ENCODE results near the gene SLC5A1. TPM values are rescaled to one million over a fixed set of nuclear protein-coding genes. Genes with fewer than 3 reads are reported as not detected.
"Not testable (repeated sequence)": the region's sequence is repeated elsewhere in the genome, so short reads cannot be mapped to it uniquely, and the experiment has no call there.

Gene SLC5A1
- total RNA-seq, 4 donors from 2014 or later: 0.24 TPM; not detected in 3

GRCh38 chr22:32154727-32155126 is 111.7 kb downstream of the SLC5A1 start:
- H3K4me3 ChIP-seq; DNase-seq; H3K36me3 ChIP-seq; in situ Hi-C loops (cut with MboI; ENCODE audit: low sequenced_read_pairs in 4 of 4); H3K27me3 ChIP-seq; intact Hi-C loops (cut with DNase I; ENCODE audit: low total_unique reads); ATAC-seq; H3K9me3 ChIP-seq; H3K4me1 ChIP-seq; H3K27ac ChIP-seq: not testable (repeated sequence)

DNA sequence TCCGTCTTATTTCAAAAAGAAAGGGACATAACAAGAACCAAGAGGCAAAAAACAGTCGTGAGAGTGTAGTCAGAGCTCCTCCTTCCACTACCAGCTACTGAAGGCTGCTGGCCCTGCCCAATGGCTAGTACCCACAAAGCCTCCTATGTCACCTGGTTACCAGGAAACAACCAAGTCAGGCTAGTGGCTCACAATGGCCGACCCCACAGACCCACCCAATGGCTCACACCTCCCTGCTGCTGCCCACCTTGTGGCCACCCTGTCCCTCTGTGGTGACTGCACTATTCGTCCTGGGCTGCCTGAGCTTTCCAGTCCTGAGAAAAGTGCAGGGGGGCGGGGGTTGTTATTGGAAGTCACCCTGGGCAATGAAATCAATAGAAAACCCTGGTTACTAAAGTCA is 114.6 kb downstream of the SLC5A1 start:
- H3K9me3 ChIP-seq; H3K36me3 ChIP-seq; ATAC-seq; H3K27ac ChIP-seq; intact Hi-C loops (cut with DNase I; ENCODE audit: low total_unique reads); in situ Hi-C loops (cut with MboI; ENCODE audit: low sequenced_read_pairs in 4 of 4); DNase-seq; H3K4me1 ChIP-seq; H3K4me3 ChIP-seq: not testable (repeated sequence)
- H3K27me3 ChIP-seq: peaks cover 0 to 10% (median 0%) of the 10 kb centered on the region in 3 donors

- ATAC-seq (no peak), DNase-seq (no peak)
- Histone ChIP-seq H3K4me1 (no peaks in the 10 kb centered on the region), H3K27me3 (peaks cover 0 to 10% (median 0%) of the 10 kb centered on the region in 3 donors), H3K9me3 (no peaks in the 10 kb centered on the region), H3K27ac (no peak within 1 kb of the TSS), H3K4me3 (no peak within 1 kb of the TSS), H3K36me3 (no peaks in the 10 kb centered on the region)
- in situ Hi-C loops (cut with MboI; ENCODE audit: low sequenced_read_pairs in 4 of 4) (no loop called here), intact Hi-C loops (cut with DNase I; ENCODE audit: low total_unique reads) (no loop called here)
- TF ChIP-seq POLR2A (IDR thresholded peaks at IDR 0.05): no peak
- TF ChIP-seq, protein P1, sequence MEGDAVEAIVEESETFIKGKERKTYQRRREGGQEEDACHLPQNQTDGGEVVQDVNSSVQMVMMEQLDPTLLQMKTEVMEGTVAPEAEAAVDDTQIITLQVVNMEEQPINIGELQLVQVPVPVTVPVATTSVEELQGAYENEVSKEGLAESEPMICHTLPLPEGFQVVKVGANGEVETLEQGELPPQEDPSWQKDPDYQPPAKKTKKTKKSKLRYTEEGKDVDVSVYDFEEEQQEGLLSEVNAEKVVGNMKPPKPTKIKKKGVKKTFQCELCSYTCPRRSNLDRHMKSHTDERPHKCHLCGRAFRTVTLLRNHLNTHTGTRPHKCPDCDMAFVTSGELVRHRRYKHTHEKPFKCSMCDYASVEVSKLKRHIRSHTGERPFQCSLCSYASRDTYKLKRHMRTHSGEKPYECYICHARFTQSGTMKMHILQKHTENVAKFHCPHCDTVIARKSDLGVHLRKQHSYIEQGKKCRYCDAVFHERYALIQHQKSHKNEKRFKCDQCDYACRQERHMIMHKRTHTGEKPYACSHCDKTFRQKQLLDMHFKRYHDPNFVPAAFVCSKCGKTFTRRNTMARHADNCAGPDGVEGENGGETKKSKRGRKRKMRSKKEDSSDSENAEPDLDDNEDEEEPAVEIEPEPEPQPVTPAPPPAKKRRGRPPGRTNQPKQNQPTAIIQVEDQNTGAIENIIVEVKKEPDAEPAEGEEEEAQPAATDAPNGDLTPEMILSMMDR (IDR thresholded peaks at IDR 0.05 in 4 of 5, conservative IDR thresholded peaks at IDR 0.05 in 1 of 5): no peak
Measured at GRCh38 chr22:32158712-32159533, 115.9 kb downstream of the SLC5A1 start, which contains the start of gene C22orf42. C22orf42 (minus strand) TSS chr22:32159303; CDS start chr22:32159215, 88 bp downstream.

DNA sequence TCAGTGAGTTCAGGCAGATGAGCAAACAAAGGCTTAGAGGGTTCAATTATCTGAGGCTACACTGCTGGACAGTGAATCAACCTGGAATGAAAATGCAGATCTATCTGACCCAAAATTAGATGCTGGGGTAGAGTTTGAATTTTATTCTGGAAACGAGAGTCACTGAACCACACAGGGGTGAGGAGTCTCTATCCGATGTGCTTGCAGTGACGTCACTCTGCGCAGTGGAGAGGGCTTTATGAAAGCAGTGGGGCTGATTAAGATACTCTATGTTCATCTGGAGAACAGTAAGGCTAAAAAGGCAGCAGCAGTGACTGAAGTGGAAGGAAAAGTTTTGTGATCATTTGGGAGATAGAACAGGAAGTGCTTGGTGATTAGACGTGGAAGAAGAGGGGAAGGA is 117.3 kb downstream of the SLC5A1 start:
- ATAC-seq; in situ Hi-C loops (cut with MboI; ENCODE audit: low sequenced_read_pairs in 4 of 4); H3K9me3 ChIP-seq; DNase-seq; intact Hi-C loops (cut with DNase I; ENCODE audit: low total_unique reads); H3K4me1 ChIP-seq; H3K4me3 ChIP-seq; H3K36me3 ChIP-seq; H3K27ac ChIP-seq: not testable (repeated sequence)
- peaks cover 0 to 10% (median 3%) of the 10 kb centered on the region in 3 donors for H3K27me3 ChIP-seq

Other genes starting within 250 kb of the SLC5A1 start
- 10 to 100 TPM; 26.6 to 65.8 (median 45.7) TPM for gene YWHAH, start 98.7 kb upstream of the SLC5A1 start, total RNA-seq
- not detected for gene C22orf42, start 116.0 kb downstream of the SLC5A1 start, total RNA-seq
- gene RFPL2, start 161.8 kb downstream of the SLC5A1 start, total RNA-seq: not detected
- under 1 TPM in 1 of 4 donors, not detected in 3; 0.18 TPM for gene SLC5A4, start 212.1 kb downstream of the SLC5A1 start, total RNA-seq

Data from gastrocnemius medialis (tissue), 4 donors.